Measurements from ENCODE around the gene TCF4. TPM values are rescaled to one million over a fixed set of nuclear protein-coding genes. Genes with fewer than 3 reads are reported as not detected.

The TCF4 gene
- total RNA-seq, 1 experiment from 2014 or later: 2.3 TPM

DNA sequence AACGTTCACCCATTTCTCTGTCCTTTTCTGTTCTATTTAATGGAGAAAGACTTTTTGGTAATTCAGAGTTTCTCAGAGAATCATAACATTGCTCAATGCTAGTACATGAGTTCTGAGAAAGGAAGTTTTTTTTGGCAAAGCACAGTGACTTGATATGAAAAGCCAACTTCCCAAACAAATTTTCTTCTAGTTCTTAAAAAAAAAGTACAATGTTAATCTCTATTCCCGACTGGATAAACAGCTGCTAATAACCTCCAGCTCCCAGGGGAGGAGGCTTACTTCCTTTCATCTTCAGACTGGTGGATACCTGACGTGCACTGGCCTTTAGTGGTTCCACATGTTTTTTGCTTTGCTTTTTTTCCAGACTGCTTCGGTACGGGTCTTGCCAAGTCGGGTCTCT is 344.1 kb downstream of the TCF4 start:
- Histone ChIP-seq H3K27me3 (ENCODE audit: control insufficient read depth, insufficient read depth, low read length) (no peaks in the 10 kb centered on the region), H3K4me3 (ENCODE audit: low read depth in 2 of 2, low read length in 2 of 2) (no peak overlapping the region), H3K9me3 (ENCODE audit: control insufficient read depth, insufficient read depth, low read depth, low read length) (no peaks in the 10 kb centered on the region), H3K4me1 (ENCODE audit: control insufficient read depth, insufficient read depth, low read length) (no peaks in the 10 kb centered on the region), H3K27ac (ENCODE audit: low read length) (no peak overlapping the region), H3K36me3 (ENCODE audit: control insufficient read depth, insufficient read depth, low read length) (no peaks in the 10 kb centered on the region)
- ChIA-PET CTCF (no interaction called here), POLR2A (no interaction called here)
- TF ChIP-seq TCF7L2 (IDR thresholded peaks at IDR 0.05; ENCODE audit: low read depth, low read length) (no peak), REST (IDR thresholded peaks at IDR 0.05; ENCODE audit: insufficient read depth in 1 of 2, low read depth in 2 of 2, low read length in 1 of 2) (no peak), POLR2AphosphoS5 (IDR thresholded peaks at IDR 0.05; ENCODE audit: low read depth, low read length) (no peak), SIN3A (IDR thresholded peaks at IDR 0.05; ENCODE audit: borderline replicate concordance, insufficient read depth, low read depth, low read length) (no peak)
- TF ChIP-seq, protein P1, sequence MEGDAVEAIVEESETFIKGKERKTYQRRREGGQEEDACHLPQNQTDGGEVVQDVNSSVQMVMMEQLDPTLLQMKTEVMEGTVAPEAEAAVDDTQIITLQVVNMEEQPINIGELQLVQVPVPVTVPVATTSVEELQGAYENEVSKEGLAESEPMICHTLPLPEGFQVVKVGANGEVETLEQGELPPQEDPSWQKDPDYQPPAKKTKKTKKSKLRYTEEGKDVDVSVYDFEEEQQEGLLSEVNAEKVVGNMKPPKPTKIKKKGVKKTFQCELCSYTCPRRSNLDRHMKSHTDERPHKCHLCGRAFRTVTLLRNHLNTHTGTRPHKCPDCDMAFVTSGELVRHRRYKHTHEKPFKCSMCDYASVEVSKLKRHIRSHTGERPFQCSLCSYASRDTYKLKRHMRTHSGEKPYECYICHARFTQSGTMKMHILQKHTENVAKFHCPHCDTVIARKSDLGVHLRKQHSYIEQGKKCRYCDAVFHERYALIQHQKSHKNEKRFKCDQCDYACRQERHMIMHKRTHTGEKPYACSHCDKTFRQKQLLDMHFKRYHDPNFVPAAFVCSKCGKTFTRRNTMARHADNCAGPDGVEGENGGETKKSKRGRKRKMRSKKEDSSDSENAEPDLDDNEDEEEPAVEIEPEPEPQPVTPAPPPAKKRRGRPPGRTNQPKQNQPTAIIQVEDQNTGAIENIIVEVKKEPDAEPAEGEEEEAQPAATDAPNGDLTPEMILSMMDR (IDR thresholded peaks at IDR 0.05): no peak
- no TSS peak for BruUV-seq (replicated peaks)
- in situ Hi-C loops (cut with HindIII; ENCODE audit: low pct_unique_long_range_greater_than_20kb, low sequenced_read_pairs) (no loop called here), intact Hi-C loops (cut with micrococcal nuclease; ENCODE audit: unreplicated experiment) (no loop called here)
- ATAC-seq (no peak), DNase-seq (ENCODE audit: low read depth, low spot score) (no peak)

DNA sequence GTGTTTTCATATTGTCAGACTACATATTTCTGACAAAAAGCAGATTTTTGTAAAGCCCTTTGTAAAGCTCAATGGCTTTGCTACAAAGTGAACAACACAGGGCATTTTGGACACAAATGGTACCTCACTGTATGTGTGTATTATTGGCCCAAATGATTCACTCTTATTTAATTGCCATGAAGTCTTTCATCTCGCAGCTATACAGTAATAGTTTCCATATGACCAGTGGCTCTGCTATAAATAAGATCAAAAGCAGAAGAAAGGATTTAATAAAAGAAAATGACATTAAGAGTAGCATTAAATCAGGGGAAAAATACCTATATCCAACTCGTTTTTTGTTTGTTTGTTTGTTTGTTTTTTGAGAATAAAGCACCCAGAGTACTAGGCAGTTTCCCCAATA is 344.7 kb downstream of the TCF4 start:
- H3K36me3 ChIP-seq (ENCODE audit: control insufficient read depth, insufficient read depth, low read length): no peaks in the 10 kb centered on the region
- ATAC-seq: no peak
- no peaks in the 10 kb centered on the region for H3K9me3 ChIP-seq (ENCODE audit: control insufficient read depth, insufficient read depth, low read depth, low read length)
- no peak overlapping the region for H3K4me3 ChIP-seq (ENCODE audit: low read depth in 2 of 2, low read length in 2 of 2)
- H3K27me3 ChIP-seq (ENCODE audit: control insufficient read depth, insufficient read depth, low read length): no peaks in the 10 kb centered on the region
- intact Hi-C loops (cut with micrococcal nuclease; ENCODE audit: unreplicated experiment) (no loop called here), in situ Hi-C loops (cut with HindIII; ENCODE audit: low pct_unique_long_range_greater_than_20kb, low sequenced_read_pairs) (no loop called here)
- POLR2A ChIA-PET: no interaction called here
- BruUV-seq (replicated peaks): no TSS peak
- no peaks in the 10 kb centered on the region for H3K4me1 ChIP-seq (ENCODE audit: control insufficient read depth, insufficient read depth, low read length)
- H3K27ac ChIP-seq (ENCODE audit: low read length): no peak overlapping the region
- TF ChIP-seq POLR2AphosphoS5 (IDR thresholded peaks at IDR 0.05; ENCODE audit: low read depth, low read length) (no peak), SIN3A (IDR thresholded peaks at IDR 0.05; ENCODE audit: borderline replicate concordance, insufficient read depth, low read depth, low read length) (no peak), TCF7L2 (IDR thresholded peaks at IDR 0.05; ENCODE audit: low read depth, low read length) (no peak), REST (IDR thresholded peaks at IDR 0.05; ENCODE audit: insufficient read depth in 1 of 2, low read depth in 2 of 2, low read length in 1 of 2) (no peak)
- TF ChIP-seq, protein P1 (IDR thresholded peaks at IDR 0.05): no peak
- DNase-seq (ENCODE audit: low read depth, low spot score): no peak
- CTCF ChIA-PET: no interaction called here

Data from Panc1 (cell line).